NK-92 (cell line): Measurements from ENCODE around the gene MCM10.

ENCODE experiments used
- DNase-seq: peaks from one replicate; lab custom pipeline; 2025; ENCODE audit not compliant: unreplicated experiment; lab: John Stamatoyannopoulos, UW

The MCM10 gene

GRCh38 chr10:13256627-13257026 lies 95.3 kb downstream of the MCM10 start:
- no peak for DNase-seq

GRCh38 chr10:13257621-13258140 lies 96.3 kb downstream of the MCM10 start:
- DNase-seq, result no peak
